AG04450 (cell line): ENCODE measurements around the gene TBC1D16. TPM values are rescaled to one million over a fixed set of nuclear protein-coding genes. Genes with fewer than 3 reads are reported as not detected.
"Not testable (repeated sequence)": the region's sequence is repeated elsewhere in the genome, so short reads cannot be mapped to it uniquely, and the experiment has no call there.

ENCODE experiments used
- CTCF ChIA-PET: fragments of 300-600, 350-600 bp; formaldehyde crosslinking; extraction: SDS; loops from one replicate; lab custom pipeline; 2022; ENCODE audit warnings: antibody characterized with exemption, inconsistent platforms; lab: Charles Lee
- POLR2A ChIA-PET: fragments of 350-600 bp; formaldehyde crosslinking; extraction: SDS; loops from one replicate; lab custom pipeline; 2021; ENCODE audit warnings: antibody characterized with exemption, inconsistent platforms; lab: Yijun Ruan, JAX
- DNase-seq: peaks from one replicate; pipeline ENCODE4 v3.0.0-alpha.2; 2011; ENCODE audit warnings: low read depth, low spot score
- H3K27ac ChIP-seq: one replicate; pipeline ENCODE4 v1.5.1; 2012; ENCODE audit warnings: low read depth, low read length, control low read depth
- H3K27me3 ChIP-seq: one replicate; pipeline ENCODE4 v1.6.0; 2012; ENCODE audit warnings: low read length; ENCODE audit not compliant: control insufficient read depth, insufficient read depth
- H3K4me3 ChIP-seq: 2 replicates; pipeline ENCODE4 v1.5.1; 2011; ENCODE audit warnings: mild to moderate bottlenecking, low read depth, low read length, control low read depth
- H3K9me3 ChIP-seq: 2 replicates; pipeline ENCODE4 v1.5.1; 2012; ENCODE audit warnings: low read length; ENCODE audit not compliant: control insufficient read depth, insufficient read depth
- CTCF ChIP-seq: IDR thresholded peaks from 2 replicates; pipeline ENCODE4 v1.5.1; 2011; ENCODE audit warnings: low read depth, low read length, control low read depth, inconsistent platforms
- polyA plus RNA-seq: library from polyadenylated mRNA; depleted of rRNA; stranded (reverse); fragments of >200 nt; gene quantifications from 2 replicates; pipeline ENCODE4 v1.2.3, GENCODE V29; 2011

The TBC1D16 gene
- polyA plus RNA-seq, 1 experiment = 10.9 TPM

GRCh38 chr17:79956853-79957252, 78.8 kb downstream of the TBC1D16 start:
- CTCF ChIA-PET = no interaction called here

GRCh38 chr17:79956441-79956735, 79.3 kb downstream of the TBC1D16 start:
- DNase-seq, CTCF ChIA-PET, H3K27me3 ChIP-seq, H3K4me3 ChIP-seq, H3K27ac ChIP-seq, H3K9me3 ChIP-seq, POLR2A ChIA-PET: not testable (repeated sequence)

More at GRCh38 chr17:79956853-79957252, 78.8 kb downstream of the TBC1D16 start:
- Histone ChIP-seq H3K4me3 (no peak overlapping the region), H3K27ac (no peak overlapping the region), H3K9me3 (peaks cover 5% of the 10 kb centered on the region), H3K27me3 (no peaks in the 10 kb centered on the region)
- no peak for DNase-seq
- TF ChIP-seq CTCF = no peak
- POLR2A ChIA-PET = no interaction called here

- DNase-seq = no peak
- no peak for TF ChIP-seq CTCF
- no peaks in the 10 kb centered on the region; the same call in 1 of the 2 replicates for H3K9me3 ChIP-seq
- POLR2A ChIA-PET = no interaction called here
- H3K27me3 ChIP-seq = no peaks in the 10 kb centered on the region
- CTCF ChIA-PET = interaction anchor here (1.1 kb wide), 1 partner anchor 50 kb away, joined by 3 read pairs; no protein-coding TSS in a partner anchor
- H3K27ac ChIP-seq = no peak overlapping the region
- H3K4me3 ChIP-seq = no peak overlapping the region
Observed at GRCh38 chr17:79955691-79956440, 79.8 kb downstream of the TBC1D16 start.

GRCh38 chr17:79955167-79955549, 80.5 kb downstream of the TBC1D16 start:
- TF ChIP-seq CTCF = no peak
- no peak for DNase-seq
- Histone ChIP-seq H3K27ac (no peak overlapping the region), H3K27me3 (no peaks in the 10 kb centered on the region), H3K4me3 (no peak overlapping the region), H3K9me3 (no peaks in the 10 kb centered on the region; the same call in 1 of the 2 replicates)
- CTCF ChIA-PET = interaction anchor here (1.1 kb wide), 1 partner anchor 50 kb away, joined by 3 read pairs; no protein-coding TSS in a partner anchor
- POLR2A ChIA-PET = no interaction called here

- no peak for DNase-seq
- ChIA-PET POLR2A (interaction anchor here (0.7 kb wide), 1 partner anchor 37 kb away, joined by 3 read pairs; no protein-coding TSS in a partner anchor), CTCF (interaction anchor here (1.1 kb wide), 1 partner anchor 51 kb away, joined by 3 read pairs; no protein-coding TSS in a partner anchor)
- Histone ChIP-seq H3K27ac (no peak overlapping the region), H3K9me3 (no peaks in the 10 kb centered on the region; the same call in 1 of the 2 replicates), H3K27me3 (no peaks in the 10 kb centered on the region), H3K4me3 (no peak overlapping the region)
- TF ChIP-seq CTCF = no peak
Observed at GRCh38 chr17:79954281-79955166, 81.1 kb downstream of the TBC1D16 start.
